Measurements from ENCODE around the gene COL4A1.

- no peak for TF ChIP-seq CTCF (conservative IDR thresholded peaks at IDR 0.05; ENCODE audit: low read length)
- no peak for TF ChIP-seq EZH2phosphoT487 (IDR thresholded peaks at IDR 0.05; ENCODE audit: borderline replicate concordance)
These were observed 3.3 kb downstream of the COL4A1 start for GRCh38 chr13:110303644-110304043.

Data from Loucy (cell line).